ENCODE measurements around the gene PRRT1. TPM values are rescaled to one million over a fixed set of nuclear protein-coding genes. Genes with fewer than 3 reads are reported as not detected.

Gene PRRT1
- total RNA-seq, 1 experiment from 2014 or later: 12.6 TPM

- Histone ChIP-seq H3K79me2 (ENCODE audit: low read depth) (no peaks in the 10 kb centered on the region), H3K4me3 (no peak overlapping the region), H3K9me2 (ENCODE audit: insufficient read depth) (no peaks in the 10 kb centered on the region), H4K20me1 (ENCODE audit: insufficient read depth) (no peaks in the 10 kb centered on the region; the same call in 1 of the 2 replicates), H3K4me2 (no peak overlapping the region), H3F3A (ENCODE audit: insufficient read depth, low read depth) (peaks cover 15% of the 10 kb centered on the region), H3K9me3 (ENCODE audit: insufficient read depth, low read depth) (no peaks in the 10 kb centered on the region), H3K27ac (no peak overlapping the region), H3K36me3 (ENCODE audit: low read depth) (peaks cover 9% of the 10 kb centered on the region; the same call in 1 of the 2 replicates), H3K27me3 (ENCODE audit: insufficient read depth, low read depth) (no peaks in the 10 kb centered on the region), H3K4me1 (replicated peaks; ENCODE audit: insufficient read depth) (peaks cover 21% of the 10 kb centered on the region; the same call in 1 of the 2 replicates), H2AFZ (no peak overlapping the region)
- intact Hi-C loops (cut with micrococcal nuclease; ENCODE audit: unreplicated experiment): loop anchor here (5.0 kb wide), 2 partner anchors 80 to 680 kb away; no protein-coding TSS in a partner anchor
- no peak for TF ChIP-seq EZH2 (IDR thresholded peaks at IDR 0.05; ENCODE audit: low read depth)
- POLR2A ChIA-PET (ENCODE audit: unreplicated experiment): interaction anchor here (0.6 kb wide), 1 partner anchor 146 kb away, joined by 3 read pairs; the partner anchor contains the start of gene DXO
- CTCF ChIA-PET: interaction anchor here (0.7 to 1.2 kb wide), 2 partner anchors 13 to 144 kb away, joined by 3 to 4 read pairs; no protein-coding TSS in a partner anchor
- no peak for DNase-seq
- no TSS peak for BruUV-seq (replicated peaks)
Measured at GRCh38 chr6:32117461-32117860, 34.3 kb downstream of the PRRT1 start.

DNA sequence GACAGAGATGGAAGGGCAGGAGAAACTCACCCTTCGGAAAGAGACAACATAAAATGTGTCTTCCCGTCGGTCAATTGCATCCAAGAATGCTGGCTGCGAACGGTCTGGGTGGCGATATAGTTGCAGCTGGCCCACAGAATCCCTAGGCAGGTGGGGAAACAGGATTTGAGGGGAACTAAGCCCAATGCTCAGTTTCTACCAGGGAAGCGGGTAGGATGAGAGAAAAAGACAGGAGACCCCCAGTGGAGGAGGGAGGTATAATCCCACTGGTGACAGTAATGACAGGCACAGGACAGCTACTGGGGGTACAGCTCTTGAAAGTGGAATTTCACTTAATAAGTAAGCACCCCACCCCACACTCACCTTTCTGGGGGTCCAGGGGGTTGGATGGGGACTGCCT is 35.1 kb downstream of the PRRT1 start:
- Histone ChIP-seq H3K36me3 (ENCODE audit: low read depth) (peaks cover 9% of the 10 kb centered on the region; the same call in 1 of the 2 replicates), H3K27ac (no peak overlapping the region), H3K9me3 (ENCODE audit: insufficient read depth, low read depth) (no peaks in the 10 kb centered on the region), H3K27me3 (ENCODE audit: insufficient read depth, low read depth) (no peaks in the 10 kb centered on the region), H3K79me2 (ENCODE audit: low read depth) (no peaks in the 10 kb centered on the region), H2AFZ (no peak overlapping the region), H3K4me2 (no peak overlapping the region), H4K20me1 (ENCODE audit: insufficient read depth) (no peaks in the 10 kb centered on the region; the same call in 1 of the 2 replicates), H3K9me2 (ENCODE audit: insufficient read depth) (no peaks in the 10 kb centered on the region), H3K4me1 (replicated peaks; ENCODE audit: insufficient read depth) (peaks cover 21% of the 10 kb centered on the region; the same call in 1 of the 2 replicates), H3K4me3 (no peak overlapping the region), H3F3A (ENCODE audit: insufficient read depth, low read depth) (peaks cover 18% of the 10 kb centered on the region)
- no peak for TF ChIP-seq EZH2 (IDR thresholded peaks at IDR 0.05; ENCODE audit: low read depth)
- TF ChIP-seq, protein P1, sequence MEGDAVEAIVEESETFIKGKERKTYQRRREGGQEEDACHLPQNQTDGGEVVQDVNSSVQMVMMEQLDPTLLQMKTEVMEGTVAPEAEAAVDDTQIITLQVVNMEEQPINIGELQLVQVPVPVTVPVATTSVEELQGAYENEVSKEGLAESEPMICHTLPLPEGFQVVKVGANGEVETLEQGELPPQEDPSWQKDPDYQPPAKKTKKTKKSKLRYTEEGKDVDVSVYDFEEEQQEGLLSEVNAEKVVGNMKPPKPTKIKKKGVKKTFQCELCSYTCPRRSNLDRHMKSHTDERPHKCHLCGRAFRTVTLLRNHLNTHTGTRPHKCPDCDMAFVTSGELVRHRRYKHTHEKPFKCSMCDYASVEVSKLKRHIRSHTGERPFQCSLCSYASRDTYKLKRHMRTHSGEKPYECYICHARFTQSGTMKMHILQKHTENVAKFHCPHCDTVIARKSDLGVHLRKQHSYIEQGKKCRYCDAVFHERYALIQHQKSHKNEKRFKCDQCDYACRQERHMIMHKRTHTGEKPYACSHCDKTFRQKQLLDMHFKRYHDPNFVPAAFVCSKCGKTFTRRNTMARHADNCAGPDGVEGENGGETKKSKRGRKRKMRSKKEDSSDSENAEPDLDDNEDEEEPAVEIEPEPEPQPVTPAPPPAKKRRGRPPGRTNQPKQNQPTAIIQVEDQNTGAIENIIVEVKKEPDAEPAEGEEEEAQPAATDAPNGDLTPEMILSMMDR (conservative IDR thresholded peaks at IDR 0.05): peak; percentile 65
- CTCF ChIA-PET: interaction anchor here (0.6 to 1.2 kb wide), 2 partner anchors 12 to 329 kb away, joined by 3 to 4 read pairs; no protein-coding TSS in a partner anchor
- BruUV-seq (replicated peaks): no TSS peak
- intact Hi-C loops (cut with micrococcal nuclease; ENCODE audit: unreplicated experiment): loop anchor here (5.0 kb wide), 2 partner anchors 81 to 681 kb away; no protein-coding TSS in a partner anchor
- POLR2A ChIA-PET (ENCODE audit: unreplicated experiment): no interaction called here
- DNase-seq: no peak

GRCh38 chr6:32115623-32116022 is 36.1 kb downstream of the PRRT1 start:
- intact Hi-C loops (cut with micrococcal nuclease; ENCODE audit: unreplicated experiment): loop anchor here (2.0 to 5.0 kb wide), 3 partner anchors 69 to 682 kb away; no protein-coding TSS in a partner anchor
- H3K36me3 ChIP-seq (ENCODE audit: low read depth): peaks cover 9% of the 10 kb centered on the region; the same call in 1 of the 2 replicates
- CTCF ChIA-PET: no interaction called here
- H3K4me1 ChIP-seq (replicated peaks; ENCODE audit: insufficient read depth): peaks cover 21% of the 10 kb centered on the region; the same call in 1 of the 2 replicates
- TF ChIP-seq, protein P1 (conservative IDR thresholded peaks at IDR 0.05): no peak
- TF ChIP-seq EZH2 (IDR thresholded peaks at IDR 0.05; ENCODE audit: low read depth): no peak
- no peaks in the 10 kb centered on the region for H3K9me3 ChIP-seq (ENCODE audit: insufficient read depth, low read depth)
- no peaks in the 10 kb centered on the region for H3K27me3 ChIP-seq (ENCODE audit: insufficient read depth, low read depth)
- peaks cover 23% of the 10 kb centered on the region for H3F3A ChIP-seq (ENCODE audit: insufficient read depth, low read depth)
- no peaks in the 10 kb centered on the region for H3K79me2 ChIP-seq (ENCODE audit: low read depth)
- no peaks in the 10 kb centered on the region; the same call in 1 of the 2 replicates for H4K20me1 ChIP-seq (ENCODE audit: insufficient read depth)
- POLR2A ChIA-PET (ENCODE audit: unreplicated experiment): interaction anchor here (0.5 to 0.6 kb wide), 2 partner anchors 12 to 39 kb away, joined by 3 read pairs; no protein-coding TSS in a partner anchor
- BruUV-seq (replicated peaks): no TSS peak
- DNase-seq: no peak
- H3K4me3 ChIP-seq: no peak overlapping the region
- H3K4me2 ChIP-seq: no peak overlapping the region
- no peaks in the 10 kb centered on the region for H3K9me2 ChIP-seq (ENCODE audit: insufficient read depth)
- H2AFZ ChIP-seq: no peak overlapping the region
- H3K27ac ChIP-seq: no peak overlapping the region

All from PC-9 (cell line).